ENCODE data around the gene BCAR3. TPM values are rescaled to one million over a fixed set of nuclear protein-coding genes. Genes with fewer than 3 reads are reported as not detected.

The BCAR3 gene
- total RNA-seq, 4 donors from 2014 or later = 22.3 to 98.7 (median 28.3) TPM

GRCh38 chr1:93681989-93682412 is 364 bp upstream of the BCAR3 start:
- TF ChIP-seq CTCF (IDR thresholded peaks at IDR 0.05; ENCODE audit: low read depth) = no peak

GRCh38 chr1:93680420-93681100 is 1.1 kb downstream of the BCAR3 start:
- no peak for TF ChIP-seq CTCF (IDR thresholded peaks at IDR 0.05; ENCODE audit: low read depth)

- no peak for TF ChIP-seq CTCF (IDR thresholded peaks at IDR 0.05; ENCODE audit: low read depth)
Measured at GRCh38 chr1:93680076-93680419, 1.6 kb downstream of the BCAR3 start.

- TF ChIP-seq CTCF (IDR thresholded peaks at IDR 0.05; ENCODE audit: low read depth) = no peak
Measured at GRCh38 chr1:93679546-93679945, 2.1 kb downstream of the BCAR3 start.

- no peak for TF ChIP-seq CTCF (IDR thresholded peaks at IDR 0.05; ENCODE audit: low read depth)
Measured at GRCh38 chr1:93678946-93679480, 2.6 kb downstream of the BCAR3 start.

GRCh38 chr1:93678491-93678890 is 3.1 kb downstream of the BCAR3 start:
- TF ChIP-seq CTCF (IDR thresholded peaks at IDR 0.05; ENCODE audit: low read depth) = no peak

- TF ChIP-seq CTCF (IDR thresholded peaks at IDR 0.05; ENCODE audit: low read depth) = no peak
Measured at GRCh38 chr1:93677729-93678128, 3.9 kb downstream of the BCAR3 start.

All from subcutaneous adipose tissue (tissue), 4 donors.